ENCODE data around the gene TRIM61.
"Not testable (repeated sequence)": the region's sequence is repeated elsewhere in the genome, so short reads cannot be mapped to it uniquely, and the experiment has no call there.

TRIM61 gene

DNA sequence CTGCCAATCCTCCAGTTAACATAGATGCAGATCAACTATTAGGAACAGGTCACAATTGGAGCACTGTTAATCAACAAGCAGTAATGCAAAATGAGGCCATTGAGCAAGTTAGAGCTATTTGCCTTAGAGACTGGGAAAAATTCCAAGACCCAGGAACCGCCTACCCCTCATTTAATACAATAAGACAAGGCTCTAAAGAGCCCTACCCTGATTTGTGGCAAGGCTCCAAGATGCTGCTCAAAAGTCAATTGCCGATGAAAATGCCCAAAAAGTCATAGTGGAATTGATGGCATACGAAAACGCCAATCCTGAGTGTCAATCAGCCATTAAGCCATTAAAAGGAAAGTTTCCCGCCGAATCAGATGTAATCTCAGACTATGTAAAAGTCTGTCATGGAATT is 20.5 kb upstream of the TRIM61 start:
- no peak overlapping the region for H3K4me3 ChIP-seq (ENCODE audit: low read depth, low read length)
- ChIA-PET CTCF (no interaction called here), POLR2A (no interaction called here)
- DNase-seq (ENCODE audit: low read depth, low spot score): no peak
- TF ChIP-seq, protein P1, sequence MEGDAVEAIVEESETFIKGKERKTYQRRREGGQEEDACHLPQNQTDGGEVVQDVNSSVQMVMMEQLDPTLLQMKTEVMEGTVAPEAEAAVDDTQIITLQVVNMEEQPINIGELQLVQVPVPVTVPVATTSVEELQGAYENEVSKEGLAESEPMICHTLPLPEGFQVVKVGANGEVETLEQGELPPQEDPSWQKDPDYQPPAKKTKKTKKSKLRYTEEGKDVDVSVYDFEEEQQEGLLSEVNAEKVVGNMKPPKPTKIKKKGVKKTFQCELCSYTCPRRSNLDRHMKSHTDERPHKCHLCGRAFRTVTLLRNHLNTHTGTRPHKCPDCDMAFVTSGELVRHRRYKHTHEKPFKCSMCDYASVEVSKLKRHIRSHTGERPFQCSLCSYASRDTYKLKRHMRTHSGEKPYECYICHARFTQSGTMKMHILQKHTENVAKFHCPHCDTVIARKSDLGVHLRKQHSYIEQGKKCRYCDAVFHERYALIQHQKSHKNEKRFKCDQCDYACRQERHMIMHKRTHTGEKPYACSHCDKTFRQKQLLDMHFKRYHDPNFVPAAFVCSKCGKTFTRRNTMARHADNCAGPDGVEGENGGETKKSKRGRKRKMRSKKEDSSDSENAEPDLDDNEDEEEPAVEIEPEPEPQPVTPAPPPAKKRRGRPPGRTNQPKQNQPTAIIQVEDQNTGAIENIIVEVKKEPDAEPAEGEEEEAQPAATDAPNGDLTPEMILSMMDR (IDR thresholded peaks at IDR 0.05; ENCODE audit: insufficient read depth, low read length, missing control alignments): no peak

GRCh38 chr4:164997324-164997723 is 19.9 kb upstream of the TRIM61 start:
- ChIA-PET CTCF (no interaction called here), POLR2A (no interaction called here)
- no peak for DNase-seq (ENCODE audit: low read depth, low spot score)
- no peak overlapping the region for H3K4me3 ChIP-seq (ENCODE audit: low read depth, low read length)
- TF ChIP-seq, protein P1 (IDR thresholded peaks at IDR 0.05; ENCODE audit: insufficient read depth, low read length, missing control alignments): no peak

GRCh38 chr4:164996123-164996522 is 18.7 kb upstream of the TRIM61 start:
- H3K4me3 ChIP-seq (ENCODE audit: low read depth, low read length); CTCF ChIA-PET; POLR2A ChIA-PET; DNase-seq (ENCODE audit: low read depth, low spot score): not testable (repeated sequence)

DNA sequence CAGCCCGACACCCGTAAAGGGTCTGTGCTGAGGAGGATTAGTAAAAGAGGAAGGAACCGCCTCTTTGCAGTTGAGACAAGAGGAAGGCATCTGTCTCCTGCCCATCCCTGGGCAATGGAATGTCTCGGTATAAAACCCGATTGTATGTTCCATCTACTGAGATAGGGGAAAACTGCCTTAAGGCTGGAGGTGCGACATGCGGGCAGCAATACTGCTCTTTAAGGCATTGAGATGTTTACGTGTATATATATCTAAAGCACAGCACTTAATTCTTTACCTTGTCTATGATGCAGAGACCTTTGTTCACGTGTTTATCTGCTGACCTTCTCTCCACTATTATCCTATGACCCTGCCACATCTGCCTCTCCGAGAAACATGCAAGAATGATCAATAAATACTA is 13.3 kb upstream of the TRIM61 start:
- CTCF ChIA-PET; H3K4me3 ChIP-seq (ENCODE audit: low read depth, low read length); DNase-seq (ENCODE audit: low read depth, low spot score); POLR2A ChIA-PET: not testable (repeated sequence)

DNA sequence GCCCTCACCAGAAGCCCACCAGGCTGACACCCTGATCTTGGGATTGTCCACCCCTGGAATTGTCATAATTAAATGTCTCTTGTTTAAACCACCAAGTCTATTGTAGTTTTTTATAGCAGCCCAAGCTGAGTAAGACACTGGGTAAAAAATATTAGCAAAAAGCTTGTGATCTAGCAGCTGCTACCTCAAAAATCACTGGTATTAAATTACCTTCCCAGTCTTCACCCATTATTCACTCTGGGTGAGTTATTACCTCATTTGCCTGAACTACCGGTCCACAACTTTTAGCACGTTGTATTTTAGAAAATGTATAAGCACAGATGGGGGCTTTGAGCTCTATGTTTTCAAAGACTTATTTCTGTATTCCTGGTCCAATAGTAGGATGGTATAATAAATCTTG is 12.0 kb upstream of the TRIM61 start:
- no peak overlapping the region for H3K4me3 ChIP-seq (ENCODE audit: low read depth, low read length)
- ChIA-PET CTCF (no interaction called here), POLR2A (no interaction called here)
- DNase-seq (ENCODE audit: low read depth, low spot score): no peak
- TF ChIP-seq, protein P1 (IDR thresholded peaks at IDR 0.05; ENCODE audit: insufficient read depth, low read length, missing control alignments): no peak

DNA sequence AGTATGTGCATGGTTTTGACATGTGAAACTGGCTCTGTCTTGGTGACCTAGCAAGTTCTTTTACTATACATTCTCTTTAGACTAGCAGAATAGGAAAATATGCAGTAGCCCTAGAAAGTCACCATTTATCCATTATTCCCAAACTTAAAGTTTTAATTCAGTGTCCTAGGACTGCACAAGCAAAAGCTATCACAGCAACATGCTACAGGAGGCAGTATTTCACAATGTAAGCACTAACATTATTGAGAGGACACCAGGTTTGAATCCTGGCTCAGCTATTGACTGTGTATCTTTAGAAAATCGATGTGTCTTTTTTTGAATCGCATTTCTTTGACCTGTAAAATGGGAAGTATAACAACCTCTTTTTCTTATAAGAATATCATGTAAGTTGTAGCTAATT is 5.5 kb downstream of the TRIM61 start:
- CTCF ChIA-PET: interaction anchor here (0.9 kb wide), 1 partner anchor 9 kb away, joined by 3 read pairs; no protein-coding TSS in a partner anchor
- H3K4me3 ChIP-seq (ENCODE audit: low read depth, low read length); POLR2A ChIA-PET; DNase-seq (ENCODE audit: low read depth, low spot score): not testable (repeated sequence)

DNA sequence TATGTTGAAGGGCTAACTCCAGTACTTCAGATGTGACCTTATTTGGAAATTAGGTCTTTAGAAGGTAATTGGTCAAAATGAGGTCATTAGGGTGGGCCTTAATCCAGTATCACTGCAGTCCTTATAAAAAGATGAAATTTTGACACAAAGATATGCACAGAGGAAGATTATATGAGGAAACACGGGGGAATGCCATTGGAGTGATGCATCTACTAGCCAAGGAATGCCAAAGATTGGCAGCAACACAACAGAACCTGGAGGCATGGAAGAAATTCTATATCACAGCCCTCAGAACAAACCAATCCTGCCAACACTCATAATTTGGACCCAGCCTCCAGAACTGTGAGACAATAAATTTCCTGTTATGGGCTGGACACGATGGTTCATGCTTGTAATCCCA is 17.6 kb downstream of the TRIM61 start:
- no peak for DNase-seq (ENCODE audit: low read depth, low spot score)
- POLR2A ChIA-PET: no interaction called here
- TF ChIP-seq, protein P1 (IDR thresholded peaks at IDR 0.05; ENCODE audit: insufficient read depth, low read length, missing control alignments): no peak
- H3K4me3 ChIP-seq (ENCODE audit: low read depth, low read length): no peak overlapping the region
- CTCF ChIA-PET: no interaction called here

DNA sequence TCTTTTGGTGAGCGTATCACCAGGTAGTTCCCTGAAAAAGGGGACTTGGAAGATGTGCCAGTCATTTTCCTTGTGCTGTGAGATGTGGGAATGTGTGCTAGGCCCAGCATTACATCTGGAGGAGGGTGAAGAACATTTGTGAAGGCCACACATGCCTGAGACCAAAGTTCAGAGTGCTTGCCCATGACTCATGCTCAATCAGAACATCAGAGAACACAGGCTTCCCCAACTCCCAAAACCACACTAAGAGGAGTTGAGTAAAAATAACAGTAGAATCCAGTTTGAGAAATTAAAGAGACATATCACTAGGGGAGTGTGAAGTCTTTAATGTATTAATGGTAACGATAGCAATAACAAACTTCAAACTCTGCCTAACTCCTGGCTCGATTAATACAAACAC is 18.0 kb downstream of the TRIM61 start:
- H3K4me3 ChIP-seq (ENCODE audit: low read depth, low read length); POLR2A ChIA-PET; DNase-seq (ENCODE audit: low read depth, low spot score); CTCF ChIA-PET: not testable (repeated sequence)

Measured in AG04449 (cell line).